Measurements from ENCODE around the gene ZNF446.
"Not testable (repeated sequence)": the region's sequence is repeated elsewhere in the genome, so short reads cannot be mapped to it uniquely, and the experiment has no call there.

The ZNF446 gene

DNA sequence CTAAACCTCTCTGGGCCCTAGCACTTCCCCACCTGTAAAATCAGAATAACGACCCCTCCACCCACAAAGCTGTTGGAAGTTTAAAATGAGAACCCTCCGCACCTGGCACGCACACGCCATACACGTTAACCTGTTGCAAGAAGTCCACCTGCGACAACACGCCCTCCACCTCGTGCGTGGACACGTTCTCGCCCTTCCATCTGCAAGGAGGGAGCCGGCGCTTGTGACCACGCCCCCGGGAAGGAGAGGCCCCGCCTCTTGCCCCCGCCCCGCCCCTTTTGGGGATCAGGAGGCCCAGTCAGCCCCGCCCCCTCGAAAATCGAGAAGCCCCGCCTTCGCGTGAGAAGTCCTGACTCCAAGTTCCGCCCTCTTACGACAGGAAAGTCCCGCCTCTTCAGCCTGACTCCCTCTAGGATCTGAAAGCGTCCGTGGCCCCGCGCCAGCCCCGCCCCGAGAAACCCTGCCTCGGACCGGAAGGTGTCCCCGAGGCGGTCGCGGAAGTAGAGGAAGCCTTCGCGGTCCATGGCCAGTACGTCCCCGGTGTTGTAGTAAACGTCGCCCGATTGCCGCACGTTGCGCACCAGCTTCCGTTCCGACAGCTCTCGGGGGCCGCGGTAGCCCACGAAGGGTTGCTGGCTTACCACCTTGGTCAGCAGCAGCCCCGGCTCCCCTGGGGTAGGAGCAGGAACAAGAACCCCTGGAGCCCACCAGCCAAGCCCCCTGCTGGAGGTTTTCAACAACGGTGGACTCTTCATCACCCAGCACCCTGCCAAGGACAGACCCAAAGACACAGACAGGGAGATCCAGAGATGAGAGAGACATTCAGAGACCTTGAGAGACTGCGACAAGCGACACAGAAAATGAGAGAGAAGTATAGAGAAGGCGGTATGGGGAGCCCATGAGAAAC is 23.1 kb downstream of the ZNF446 start:
- DNase-seq (ENCODE audit: low read depth, low spot score): peak; percentile 100

DNA sequence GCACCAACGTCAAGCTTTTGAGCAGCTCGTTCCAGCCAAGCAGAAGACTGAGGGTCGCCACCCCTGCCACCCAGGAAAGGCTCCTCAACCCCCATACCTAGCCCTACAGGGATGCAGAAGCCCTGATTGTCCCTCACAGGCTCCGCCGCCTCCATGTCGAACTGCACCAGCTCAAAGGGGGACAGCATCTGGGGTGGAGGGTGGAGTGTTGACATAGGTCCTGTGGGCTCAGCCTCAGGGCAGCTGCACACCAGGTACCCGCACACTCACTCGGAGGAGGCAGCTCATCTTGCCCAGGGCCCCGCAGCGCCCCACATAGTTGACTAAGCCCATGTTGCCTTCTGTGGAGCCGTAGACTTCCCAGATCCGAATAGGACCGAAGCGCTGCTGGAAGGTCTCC is 24.1 kb downstream of the ZNF446 start:
- no peak for DNase-seq (ENCODE audit: low read depth, low spot score)

DNA sequence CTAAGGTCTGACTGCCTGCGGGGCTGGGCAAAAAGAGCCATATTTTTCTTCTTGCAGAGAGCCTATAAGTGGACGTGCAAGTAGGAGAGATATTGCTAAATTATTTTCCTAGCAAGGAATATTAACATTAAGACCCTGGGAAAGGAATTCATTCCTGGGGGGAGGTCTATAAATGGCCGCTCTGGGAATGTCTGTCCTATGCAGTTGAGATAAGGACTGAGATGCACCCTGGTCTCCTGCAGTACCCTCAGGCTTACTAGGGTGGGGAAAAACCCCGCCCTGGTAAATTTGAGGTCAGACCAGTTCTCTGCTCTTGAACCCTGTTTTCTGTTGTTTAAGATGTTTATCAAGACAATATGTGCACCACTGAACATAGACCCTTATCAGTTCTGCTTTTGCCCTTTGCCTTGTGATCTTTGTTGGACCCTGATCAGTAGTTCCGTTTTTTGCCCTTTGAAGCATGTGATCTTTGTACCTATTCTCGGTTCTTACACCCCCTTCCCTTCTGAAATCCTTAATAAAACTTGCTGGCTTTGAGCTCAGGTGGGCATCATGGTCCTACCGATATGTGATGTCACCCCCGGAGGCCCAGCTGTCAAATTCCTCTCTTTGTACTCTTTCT is 31.6 kb downstream of the ZNF446 start:
- not testable (repeated sequence) for DNase-seq (ENCODE audit: low read depth, low spot score)

DNA sequence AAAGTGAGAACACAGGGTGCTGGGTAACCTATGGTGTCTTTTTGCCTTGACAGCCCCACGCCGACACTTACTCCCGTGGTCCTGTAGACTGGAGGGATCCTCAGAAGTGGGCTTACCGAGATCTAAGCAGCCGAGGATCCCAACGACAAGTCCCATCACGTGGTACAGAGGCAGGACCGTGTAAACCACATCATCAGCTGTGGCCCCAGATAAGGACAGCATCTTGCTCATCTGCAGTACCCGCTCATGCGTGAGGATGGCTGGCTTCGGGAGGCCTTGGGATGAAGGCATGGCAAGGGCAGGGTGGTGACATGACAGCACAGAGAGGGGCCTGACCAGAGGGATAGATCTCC is 33.6 kb downstream of the ZNF446 start:
- no peak for DNase-seq (ENCODE audit: low read depth, low spot score)

DNA sequence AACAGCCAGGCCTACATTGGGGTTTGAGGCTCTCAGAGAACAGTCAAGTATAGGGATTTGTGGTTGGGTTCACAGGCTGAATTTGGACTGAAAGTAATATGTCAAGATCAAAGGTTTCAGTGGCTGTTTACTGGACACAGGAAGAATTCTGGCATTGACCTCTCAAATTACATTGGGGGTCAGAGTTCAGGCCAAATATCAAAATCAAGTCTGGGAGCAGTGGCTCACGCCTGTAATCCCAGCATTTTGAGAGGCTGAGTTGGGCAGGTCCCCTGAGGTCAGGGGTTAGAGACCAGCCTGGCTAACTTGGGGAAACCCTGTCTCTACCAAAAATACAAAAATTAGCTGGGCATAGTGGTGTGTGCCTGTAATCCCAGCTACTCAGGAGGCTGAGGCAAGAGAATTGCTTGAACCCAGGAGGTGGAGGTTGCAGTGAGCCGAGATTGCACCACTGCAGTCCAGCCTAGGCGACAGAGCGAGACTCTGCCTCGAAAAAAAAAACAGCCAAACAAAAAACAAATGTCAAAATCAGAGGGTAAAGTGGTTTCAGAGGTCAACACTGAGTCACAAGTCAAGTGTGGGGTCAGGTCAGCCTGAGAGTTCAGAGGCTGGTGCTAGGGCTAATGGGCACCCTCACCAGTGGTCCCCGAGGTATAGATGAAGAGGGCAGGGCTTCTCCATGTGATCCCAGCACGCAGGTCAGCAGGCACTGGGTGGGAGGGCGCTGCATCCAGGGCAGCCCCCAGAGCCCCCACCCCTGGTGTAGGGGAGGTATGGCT is 34.1 kb downstream of the ZNF446 start:
- no peak for DNase-seq (ENCODE audit: low read depth, low spot score)

DNA sequence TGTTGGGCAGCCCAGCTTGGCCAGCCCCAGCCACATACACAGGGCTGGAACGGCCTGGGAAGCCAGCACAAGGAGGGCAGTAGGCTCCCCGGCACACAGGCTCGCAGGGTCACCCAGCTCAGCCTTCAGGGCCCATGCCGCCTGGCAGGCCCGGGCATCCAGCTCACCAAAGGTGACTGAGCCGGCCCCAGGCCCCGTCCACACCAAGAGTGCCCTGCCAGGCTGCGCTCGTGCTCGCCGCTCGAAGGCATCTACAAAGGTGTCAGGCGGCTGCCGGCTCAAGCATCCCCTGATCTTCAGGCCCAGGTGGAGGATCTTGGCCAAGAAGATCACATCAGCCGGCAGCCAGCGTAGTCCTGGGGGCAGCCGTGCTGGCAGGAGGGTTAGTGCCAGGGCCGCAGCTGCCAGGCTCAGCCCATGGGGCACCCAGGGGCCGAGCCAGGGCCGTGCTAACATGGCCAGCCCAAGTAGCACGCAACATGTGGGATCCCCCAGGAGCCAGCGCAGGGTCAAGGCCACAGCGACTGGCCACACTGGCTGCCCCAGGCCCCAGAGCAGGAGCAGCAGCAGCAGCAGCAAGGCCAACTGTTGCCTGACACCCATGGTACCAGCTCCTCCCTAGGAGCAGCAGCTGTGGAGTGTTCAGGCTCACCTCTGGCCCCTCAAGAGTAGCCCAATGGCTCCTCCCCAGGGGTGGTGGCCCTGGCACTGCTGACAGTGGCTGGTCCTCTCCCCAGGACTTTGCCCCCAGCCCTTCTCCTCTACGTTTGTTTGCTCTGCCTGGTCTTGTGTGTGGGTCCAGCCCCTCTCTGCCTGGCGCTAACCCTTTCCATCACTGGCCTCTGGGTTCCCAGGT is 35.4 kb downstream of the ZNF446 start, which contains the start of gene SLC27A5:
Gene SLC27A5 (minus strand): TSS at position 640 of the 856 bp plus-strand sequence. CDS start 37 bp downstream, at position 603.
- no peak for DNase-seq (ENCODE audit: low read depth, low spot score)

DNA sequence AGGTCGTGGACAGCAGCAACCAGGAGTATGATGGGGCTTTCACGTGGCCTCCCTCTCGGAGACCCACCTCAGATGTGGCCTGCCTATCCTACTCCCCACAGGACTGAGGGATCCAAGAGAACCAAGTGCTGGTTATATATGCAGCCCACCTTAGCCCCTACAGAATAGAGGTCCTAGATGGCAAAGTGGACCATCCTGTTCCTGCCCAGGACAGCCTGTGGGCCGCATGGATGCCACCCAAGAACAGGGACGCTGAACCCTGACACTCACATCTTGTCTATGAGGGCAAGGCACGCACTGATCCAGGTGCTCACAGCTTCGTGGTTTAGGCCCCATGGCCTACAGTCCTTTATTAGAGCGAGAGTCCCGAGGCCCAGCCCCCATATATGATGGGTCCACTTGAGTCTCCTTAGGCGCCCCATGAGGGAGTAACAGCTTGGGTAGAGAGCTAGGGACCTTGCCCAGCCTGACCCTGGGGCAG is 37.1 kb downstream of the ZNF446 start:
- DNase-seq (ENCODE audit: low read depth, low spot score): no peak

DNA sequence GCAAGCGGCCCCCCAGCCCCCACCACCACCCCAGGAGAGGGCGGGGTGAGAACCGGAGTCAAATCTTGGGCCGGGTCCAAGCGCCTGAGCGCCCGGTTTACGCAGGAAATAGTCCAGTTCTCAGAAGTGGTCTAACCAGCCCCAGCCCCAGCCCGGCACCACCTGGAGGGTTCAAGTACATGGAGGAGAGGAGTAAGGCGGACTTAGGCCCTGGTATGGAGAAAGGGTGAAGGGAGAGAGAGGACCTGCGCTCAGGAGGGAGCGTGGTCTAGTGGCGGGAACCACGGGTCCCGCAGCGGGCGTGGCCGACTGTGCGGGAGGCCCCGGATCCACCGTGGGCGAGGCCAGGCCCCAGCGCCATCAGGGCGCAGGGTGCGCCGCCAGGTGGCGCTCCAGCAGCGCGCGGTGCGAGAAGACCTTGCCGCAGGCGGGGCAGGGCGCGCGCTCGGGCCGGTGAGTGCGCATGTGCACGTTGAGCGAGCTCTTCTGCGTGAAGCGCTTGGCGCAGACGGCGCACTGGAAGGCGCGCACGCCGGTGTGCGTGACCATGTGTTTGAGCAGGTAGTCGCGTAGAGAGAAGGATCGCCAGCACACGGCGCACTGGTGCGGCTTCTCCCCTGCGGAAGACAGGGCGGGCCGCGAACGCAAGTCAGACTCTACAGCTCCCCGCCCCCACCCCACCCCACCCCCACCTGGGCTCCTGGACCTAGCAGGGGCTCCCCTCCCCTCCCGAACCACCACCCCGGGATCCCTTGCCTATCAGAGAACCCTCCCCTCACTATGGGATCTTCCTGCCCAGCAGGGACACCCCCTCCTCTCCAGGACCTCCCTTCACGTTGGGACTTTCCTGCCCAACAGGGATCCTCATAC is 37.8 kb downstream of the ZNF446 start:
- peak; percentile 96 for DNase-seq (ENCODE audit: low read depth, low spot score)

DNA sequence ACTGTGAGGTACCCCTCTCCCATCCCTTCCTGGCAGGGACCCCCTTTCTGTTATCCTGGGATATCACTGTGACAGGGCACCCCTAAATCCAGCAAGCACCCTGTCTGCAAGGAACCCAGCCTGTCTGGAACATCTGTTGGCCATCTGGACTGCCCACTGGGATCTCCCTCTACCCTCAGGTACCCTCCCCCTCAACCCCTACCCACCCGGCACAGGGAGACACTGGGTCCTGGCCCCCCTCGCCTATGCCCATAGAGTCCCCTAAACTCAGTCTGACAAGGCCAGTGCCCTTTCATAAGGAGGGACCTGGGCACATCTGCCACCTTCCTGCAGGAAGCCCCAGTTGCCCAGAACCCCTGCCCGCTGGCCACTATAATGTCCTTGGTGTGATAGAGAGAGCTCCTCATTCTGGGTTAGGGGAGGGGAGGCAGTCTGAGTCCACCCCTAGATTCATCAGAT is 38.4 kb downstream of the ZNF446 start:
- DNase-seq (ENCODE audit: low read depth, low spot score): no peak

DNA sequence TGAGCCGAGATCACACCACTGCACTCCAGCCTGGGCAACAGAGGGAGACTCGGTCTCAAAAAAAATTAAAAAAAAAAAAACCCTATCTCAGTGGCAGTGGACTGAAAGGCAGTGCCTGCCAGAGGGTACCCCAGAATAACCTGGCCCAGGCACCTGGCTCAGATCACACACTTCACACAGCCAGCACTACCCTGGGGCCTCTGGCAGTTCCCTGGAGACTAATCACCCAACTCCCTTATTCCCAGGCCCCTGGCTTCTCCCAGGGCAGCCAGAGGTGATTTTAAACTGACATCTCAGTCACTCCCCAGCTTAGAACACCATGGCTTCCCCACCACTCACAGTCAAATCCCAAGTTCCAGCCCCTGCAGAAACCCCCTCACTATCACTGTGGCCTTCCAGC is 39.1 kb downstream of the ZNF446 start:
- DNase-seq (ENCODE audit: low read depth, low spot score): no peak

DNA sequence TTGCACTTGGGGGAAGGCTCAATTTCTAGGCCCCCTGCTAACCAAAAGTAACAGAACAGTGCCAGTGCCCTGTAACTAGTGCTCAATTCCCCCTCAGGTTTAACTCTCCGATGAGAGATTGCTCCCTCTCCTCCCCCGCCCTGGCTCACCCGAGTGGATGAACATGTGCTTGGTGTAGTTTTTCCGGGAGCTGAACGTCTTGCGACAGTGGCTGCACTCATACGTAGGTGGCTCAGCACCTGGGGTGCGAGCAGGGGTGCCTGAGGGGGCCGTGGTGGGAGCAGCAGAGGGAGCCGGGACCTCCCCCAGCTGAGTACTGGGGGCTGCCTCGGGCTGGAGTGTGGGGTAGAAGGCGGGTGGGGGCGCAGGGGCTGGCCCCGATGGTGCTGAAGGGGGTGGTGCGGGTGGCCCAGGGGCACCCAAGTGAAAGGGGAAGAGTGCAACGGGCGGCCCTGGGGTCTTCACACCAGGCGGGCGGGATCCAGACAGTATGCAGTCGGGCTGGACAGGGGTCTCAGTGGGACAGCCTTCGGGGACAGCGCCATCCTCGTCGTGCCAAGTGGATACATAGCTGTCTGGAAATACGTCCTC is 40.2 kb downstream of the ZNF446 start:
- no peak for DNase-seq (ENCODE audit: low read depth, low spot score)

DNA sequence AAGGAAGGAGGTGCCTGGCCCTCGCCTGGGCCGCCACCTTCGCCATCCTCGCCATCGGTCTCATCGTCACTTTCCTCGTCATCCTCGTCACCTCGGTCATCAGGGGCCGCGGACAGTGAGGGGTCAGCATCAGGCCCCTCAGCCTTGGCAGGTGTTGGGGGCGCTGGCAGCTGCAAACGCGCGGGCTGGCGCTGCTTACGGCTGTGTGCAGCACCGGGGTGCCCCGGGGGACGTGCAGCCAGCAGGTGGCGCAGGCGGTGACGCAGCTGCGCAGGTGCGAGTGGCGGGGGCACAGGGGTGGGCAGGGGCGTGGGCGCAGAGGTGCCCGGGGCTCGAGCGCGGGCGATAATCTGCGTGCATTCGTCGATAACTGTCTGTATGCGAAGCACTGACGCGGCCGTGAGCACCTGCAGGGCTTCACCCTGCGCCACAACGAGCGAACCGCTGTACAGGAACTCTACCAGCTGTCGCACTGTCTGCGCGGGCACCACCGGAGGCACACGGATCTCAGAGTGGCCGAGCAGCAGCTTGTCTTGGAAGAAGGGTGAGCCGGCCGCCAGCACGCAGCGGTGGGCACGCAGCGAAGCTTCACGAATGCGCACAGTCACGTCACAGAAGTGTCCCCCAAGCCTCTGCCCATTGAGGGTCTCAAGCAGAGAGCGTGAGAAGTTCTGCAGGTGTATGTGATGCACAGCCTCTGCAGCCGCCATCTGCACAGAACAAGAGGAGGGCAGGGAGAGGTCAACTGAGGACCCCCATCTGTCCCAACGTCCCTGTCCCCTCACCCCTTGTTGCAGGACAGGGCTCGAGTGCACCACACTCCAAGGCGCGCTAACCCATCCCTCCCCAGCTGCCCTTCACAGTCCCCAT is 41.0 kb downstream of the ZNF446 start:
- DNase-seq (ENCODE audit: low read depth, low spot score): no peak

DNA sequence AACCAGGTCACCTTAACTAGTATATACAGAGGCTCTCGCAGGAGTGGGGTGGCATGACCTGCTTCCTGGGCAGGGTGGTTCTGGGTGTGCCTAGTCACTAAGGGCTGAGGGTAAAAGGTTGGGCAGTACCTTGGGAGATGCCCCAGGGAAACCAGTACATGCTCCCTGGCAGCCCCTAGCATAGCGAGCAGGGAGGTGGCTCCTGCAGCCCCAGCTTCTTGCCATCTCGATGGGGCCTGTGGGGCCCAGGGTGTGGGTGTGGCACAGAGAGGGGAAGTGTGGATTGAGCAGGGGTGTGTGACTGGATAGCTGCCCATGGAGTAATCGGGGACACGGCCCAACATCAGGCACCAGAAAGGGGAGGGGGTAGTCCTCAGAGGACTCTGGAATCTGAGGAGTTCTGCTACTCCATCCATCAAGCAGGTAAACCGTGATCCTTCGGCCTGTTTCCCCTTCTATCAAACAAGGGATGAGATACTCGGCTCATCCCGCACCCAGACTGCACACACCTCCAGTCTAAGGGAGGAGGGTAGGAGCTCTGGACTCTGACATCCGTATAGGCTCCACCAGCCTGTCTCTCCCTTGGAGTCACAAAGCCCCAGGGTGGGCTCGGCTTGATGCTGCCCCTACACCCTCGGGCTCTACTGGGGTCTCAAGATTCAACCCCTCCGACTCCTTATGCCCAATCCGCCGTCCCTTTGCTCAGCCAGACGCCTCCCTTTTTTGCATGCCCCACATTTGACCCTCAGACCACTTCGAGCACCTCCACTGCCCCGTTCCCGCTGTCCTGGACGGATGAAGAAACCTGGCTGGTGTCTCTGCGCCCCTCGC is 42.3 kb downstream of the ZNF446 start:
- no peak for DNase-seq (ENCODE audit: low read depth, low spot score)

DNA sequence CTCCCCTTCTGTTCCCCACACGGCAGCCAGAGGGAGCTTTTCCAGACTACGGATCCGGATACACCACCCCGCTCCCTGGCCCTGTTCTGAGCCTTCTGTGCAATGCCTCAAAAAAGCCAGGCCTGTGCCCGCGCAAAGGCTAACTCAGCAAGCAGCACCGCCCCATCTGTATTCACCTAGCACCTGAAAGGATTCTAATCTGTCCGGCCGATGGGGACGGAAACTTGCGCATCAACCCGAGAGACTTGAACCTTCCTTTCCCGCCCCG is 42.9 kb downstream of the ZNF446 start:
- peak; percentile 89 for DNase-seq (ENCODE audit: low read depth, low spot score)

DNA sequence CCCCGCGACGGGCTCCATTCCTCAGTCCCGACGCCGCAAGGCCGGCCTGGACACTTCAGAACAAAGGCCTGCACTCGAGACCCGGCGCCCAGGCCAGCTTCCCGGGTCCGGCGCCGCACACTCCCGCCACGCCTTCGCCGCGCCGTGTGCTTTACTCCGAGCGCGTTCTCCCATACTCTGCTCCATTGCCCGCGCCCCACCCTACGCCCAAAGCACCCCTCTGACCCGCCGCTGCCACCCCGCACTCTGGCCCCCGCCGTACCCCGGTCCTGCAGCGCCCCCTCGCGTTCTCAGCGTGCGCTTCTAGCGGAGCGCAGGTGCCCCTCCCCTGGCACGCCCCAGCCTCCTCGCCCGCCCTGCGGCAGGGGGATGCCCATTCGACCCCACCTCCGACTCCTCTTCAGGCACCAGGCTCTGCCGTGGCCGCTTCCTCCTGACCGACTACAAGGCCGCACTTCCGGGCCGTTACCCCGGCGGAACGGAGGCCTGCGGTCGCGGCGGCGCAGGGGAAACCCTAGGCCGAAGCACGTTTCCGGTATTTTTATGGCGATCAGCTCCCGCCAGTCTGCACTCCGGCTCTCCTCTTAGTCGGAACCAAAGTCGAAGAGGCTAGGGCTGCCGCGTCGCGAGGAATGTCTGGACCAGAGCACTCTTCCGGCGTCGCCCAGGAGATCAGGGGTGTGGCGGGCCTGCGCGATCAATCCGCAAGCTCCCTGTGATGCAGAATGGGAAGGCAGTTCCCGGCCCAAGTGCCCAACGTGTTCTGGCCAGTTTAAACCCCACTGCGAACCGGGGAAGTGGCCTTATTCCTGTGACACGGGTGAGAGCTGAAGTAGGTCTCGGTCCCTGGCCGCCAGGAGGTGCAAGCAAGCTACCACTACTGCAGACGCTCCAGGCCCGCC is 43.5 kb downstream of the ZNF446 start, which contains the start of gene ZBTB45:
Gene ZBTB45 (minus strand): TSS at position 456 of the 902 bp plus-strand sequence. CDS start 2,137 bp downstream, outside the sequence.
- peak; percentile 97 for DNase-seq (ENCODE audit: low read depth, low spot score)

DNA sequence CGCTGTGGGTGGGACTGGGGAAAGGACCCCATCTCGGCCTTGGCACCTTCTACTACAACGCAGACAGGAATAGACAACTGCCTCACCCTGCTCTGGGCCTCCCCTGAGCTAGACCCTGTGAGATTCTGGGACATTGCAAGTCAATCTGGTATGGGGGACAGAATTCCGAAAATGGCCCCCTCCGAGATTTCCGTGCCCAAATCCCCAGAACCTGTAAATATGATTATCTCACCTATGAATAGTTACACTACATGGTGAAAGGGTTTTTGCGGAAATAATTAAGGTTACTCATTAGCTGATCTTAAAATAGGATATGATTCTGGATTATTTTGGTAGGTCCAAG is 44.1 kb downstream of the ZNF446 start:
- no peak for DNase-seq (ENCODE audit: low read depth, low spot score)

DNA sequence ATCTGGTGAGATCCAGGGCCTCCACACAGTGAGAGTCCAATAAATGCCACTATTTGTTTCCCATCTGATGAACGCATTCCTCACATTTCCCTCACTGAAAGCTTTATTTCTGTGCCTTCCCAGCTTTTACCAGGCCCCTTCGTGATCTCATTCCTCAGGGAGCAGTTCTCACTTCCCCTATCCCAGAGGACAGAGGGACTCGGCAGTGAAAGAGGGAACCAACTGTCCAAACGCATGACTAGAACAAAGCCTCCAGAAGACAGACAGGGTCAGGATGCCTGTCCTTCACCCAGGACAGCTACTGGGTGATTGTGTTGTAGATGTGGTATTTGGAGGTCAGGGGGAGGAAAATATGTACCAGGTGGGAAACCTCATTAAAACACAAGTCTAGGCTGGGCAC is 45.5 kb downstream of the ZNF446 start:
- no peak for DNase-seq (ENCODE audit: low read depth, low spot score)

Data from astrocyte of the hippocampus (primary cell).